HG03025 (cell line): ENCODE results near the gene C1QL4.
"Not testable (repeated sequence)": the region's sequence is repeated elsewhere in the genome, so short reads cannot be mapped to it uniquely, and the experiment has no call there.

Source experiments
- ATAC-seq: cut with Tn5 transposase; IDR thresholded peaks from one replicate; pipeline ENCODE4 v1.9.1; 2021; ENCODE audit warnings: mild to moderate bottlenecking, moderate library complexity; ENCODE audit not compliant: unreplicated experiment, low FRiP score

The C1QL4 gene

GRCh38 chr12:49336645-49337584 lies at the start of gene C1QL4:
TSS of gene C1QL4 (minus strand) at chr12:49337188. CDS start at chr12:49336477, 711 bp downstream.
- peak; percentile 48 for ATAC-seq

- not testable (repeated sequence) for ATAC-seq
Measured at GRCh38 chr12:49380184-49380583, 43.2 kb upstream of the C1QL4 start.

GRCh38 chr12:49377386-49377785 lies 40.4 kb upstream of the C1QL4 start:
- ATAC-seq, result no peak

- ATAC-seq, result no peak
Measured at GRCh38 chr12:49375406-49375805, 38.4 kb upstream of the C1QL4 start.

GRCh38 chr12:49370539-49370938 lies 33.6 kb upstream of the C1QL4 start:
- no peak for ATAC-seq

- ATAC-seq, result peak; percentile 31
Measured at GRCh38 chr12:49369411-49370145, 32.6 kb upstream of the C1QL4 start.

- ATAC-seq, result no peak
Measured at GRCh38 chr12:49368240-49368600, 31.2 kb upstream of the C1QL4 start.

GRCh38 chr12:49367381-49368239 lies 30.6 kb upstream of the C1QL4 start, which contains the start of gene SPATS2:
TSS of gene SPATS2 (plus strand) at chr12:49367462. CDS start at chr12:49461013, 93,551 bp downstream.
- no peak for ATAC-seq

GRCh38 chr12:49366652-49367380 lies 29.8 kb upstream of the C1QL4 start:
- ATAC-seq, result peak; percentile 64

GRCh38 chr12:49366096-49366651 lies 29.2 kb upstream of the C1QL4 start:
- ATAC-seq, result no peak

- no peak for ATAC-seq
Measured at GRCh38 chr12:49365542-49365941, 28.6 kb upstream of the C1QL4 start.

- ATAC-seq, result no peak
Measured at GRCh38 chr12:49364989-49365388, 28.0 kb upstream of the C1QL4 start.

GRCh38 chr12:49362077-49362476 lies 25.1 kb upstream of the C1QL4 start:
- no peak for ATAC-seq

GRCh38 chr12:49359671-49360070 lies 22.7 kb upstream of the C1QL4 start:
- ATAC-seq, result no peak

GRCh38 chr12:49358483-49359141 lies 21.6 kb upstream of the C1QL4 start:
- ATAC-seq, result no peak

GRCh38 chr12:49357103-49357678 lies 20.2 kb upstream of the C1QL4 start:
- ATAC-seq, result no peak

GRCh38 chr12:49355913-49356312 lies 18.9 kb upstream of the C1QL4 start:
- no peak for ATAC-seq

- ATAC-seq, result no peak
Measured at GRCh38 chr12:49352351-49352750, 15.4 kb upstream of the C1QL4 start.

GRCh38 chr12:49349266-49349665 lies 12.3 kb upstream of the C1QL4 start:
- no peak for ATAC-seq
